Osteoblast (primary cell): Measurements from ENCODE around the gene TNFRSF14. TPM values are rescaled to one million over a fixed set of nuclear protein-coding genes. Genes with fewer than 3 reads are reported as not detected.

Source experiments
- DNase-seq: peaks from one replicate; pipeline ENCODE4 v3.0.0; 2011; ENCODE audit warnings: low spot score, mixed read lengths; ENCODE audit not compliant: insufficient read length; ENCODE audit errors: missing footprints
- H2AFZ ChIP-seq: 2 replicates; pipeline ENCODE4 v1.6.0; 2011; ENCODE audit warnings: mild to moderate bottlenecking, low read length
- H3K27ac ChIP-seq: 2 replicates; pipeline ENCODE4 v1.5.1; 2011; ENCODE audit warnings: mild to moderate bottlenecking, low read depth, low read length, moderate library complexity
- H3K27me3 ChIP-seq: 2 replicates; pipeline ENCODE4 v1.6.0; 2012; ENCODE audit warnings: mild to moderate bottlenecking, control low read depth, inconsistent platforms, low read length, moderate library complexity; ENCODE audit not compliant: insufficient read depth
- H3K36me3 ChIP-seq: 2 replicates; pipeline ENCODE4 v1.5.1; 2011; ENCODE audit warnings: mild to moderate bottlenecking, low read length, control low read depth, moderate library complexity; ENCODE audit not compliant: insufficient read depth
- H3K4me1 ChIP-seq: 2 replicates; pipeline ENCODE4 v1.5.1; 2011; ENCODE audit warnings: mild to moderate bottlenecking, low read length, control low read depth, moderate library complexity; ENCODE audit not compliant: insufficient read depth
- H3K4me2 ChIP-seq: 2 replicates; pipeline ENCODE4 v1.6.0; 2011; ENCODE audit warnings: mild to moderate bottlenecking, low read length; ENCODE audit not compliant: insufficient read depth
- H3K4me3 ChIP-seq: fragments of 200-600 bp; sonication (generic); 3 replicates; pipeline ENCODE4 v1.5.1; 2012; ENCODE audit warnings: mild to moderate bottlenecking, low read length, inconsistent platforms; ENCODE audit not compliant: insufficient read depth
- H3K79me2 ChIP-seq: 2 replicates; pipeline ENCODE4 v1.6.0; 2012; ENCODE audit warnings: mild to moderate bottlenecking, low read length, control low read depth, inconsistent platforms; ENCODE audit not compliant: insufficient read depth
- H3K9me3 ChIP-seq: 2 replicates; pipeline ENCODE4 v1.5.1; 2011; ENCODE audit warnings: low read depth, low read length, control low read depth
- H4K20me1 ChIP-seq: 2 replicates; pipeline ENCODE4 v1.6.0; 2012; ENCODE audit warnings: mild to moderate bottlenecking, low read length, control low read depth; ENCODE audit not compliant: insufficient read depth
- total RNA-seq: library from RNA; depleted of rRNA; stranded (reverse); fragments of >200 nt; gene quantifications from 2 replicates; pipeline ENCODE4 v1.2.3, GENCODE V29; 2012
- TF ChIP-seq, protein P1 (sequence below): IDR thresholded peaks from 2 replicates; pipeline ENCODE4 v1.5.1; 2011; ENCODE audit warnings: mild to moderate bottlenecking, low read depth, low read length, moderate library complexity; ENCODE audit errors: extremely low read depth

Gene TNFRSF14
- total RNA-seq, 1 donor: 36.6 TPM

DNA sequence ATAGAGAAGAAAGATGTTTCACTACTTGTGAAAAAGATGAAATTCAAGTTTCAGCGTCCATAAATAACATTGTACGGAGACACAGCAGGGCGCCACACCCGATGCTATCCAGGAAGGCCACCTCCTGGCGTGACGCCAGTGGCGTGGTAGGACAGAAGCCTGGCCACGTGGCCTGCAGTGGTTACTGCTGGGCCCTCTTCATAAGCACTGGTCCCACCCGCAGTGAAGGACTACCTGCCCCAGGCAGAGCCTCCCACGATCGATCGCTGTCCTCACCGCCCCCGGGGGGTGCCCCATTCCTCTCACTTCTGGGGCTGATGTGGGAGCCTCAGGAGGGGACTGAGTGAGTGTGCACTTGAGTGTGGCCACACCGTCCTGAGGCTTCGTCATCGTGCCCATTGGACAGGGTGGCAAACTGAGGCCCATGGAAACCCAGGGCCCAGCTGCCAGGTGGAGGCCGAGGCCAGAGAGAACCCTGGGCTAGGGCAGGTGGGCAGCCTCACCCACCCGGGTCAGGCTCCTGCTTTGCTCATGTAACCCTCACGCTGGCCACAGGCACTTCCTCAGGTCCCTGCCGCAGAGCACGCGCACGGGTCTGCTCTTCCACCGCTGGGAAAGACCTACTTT is 14.4 kb upstream of the TNFRSF14 start:
- Histone ChIP-seq H3K79me2 (no peaks in the 10 kb centered on the region), H3K4me3 (no peak overlapping the region), H3K27me3 (peaks cover 2% of the 10 kb centered on the region), H3K4me2 (no peak overlapping the region), H3K9me3 (no peaks in the 10 kb centered on the region), H4K20me1 (no peaks in the 10 kb centered on the region), H3K4me1 (peaks cover 1% of the 10 kb centered on the region), H3K36me3 (no peaks in the 10 kb centered on the region), H2AFZ (no peak overlapping the region), H3K27ac (no peak overlapping the region)
- TF ChIP-seq, protein P1, sequence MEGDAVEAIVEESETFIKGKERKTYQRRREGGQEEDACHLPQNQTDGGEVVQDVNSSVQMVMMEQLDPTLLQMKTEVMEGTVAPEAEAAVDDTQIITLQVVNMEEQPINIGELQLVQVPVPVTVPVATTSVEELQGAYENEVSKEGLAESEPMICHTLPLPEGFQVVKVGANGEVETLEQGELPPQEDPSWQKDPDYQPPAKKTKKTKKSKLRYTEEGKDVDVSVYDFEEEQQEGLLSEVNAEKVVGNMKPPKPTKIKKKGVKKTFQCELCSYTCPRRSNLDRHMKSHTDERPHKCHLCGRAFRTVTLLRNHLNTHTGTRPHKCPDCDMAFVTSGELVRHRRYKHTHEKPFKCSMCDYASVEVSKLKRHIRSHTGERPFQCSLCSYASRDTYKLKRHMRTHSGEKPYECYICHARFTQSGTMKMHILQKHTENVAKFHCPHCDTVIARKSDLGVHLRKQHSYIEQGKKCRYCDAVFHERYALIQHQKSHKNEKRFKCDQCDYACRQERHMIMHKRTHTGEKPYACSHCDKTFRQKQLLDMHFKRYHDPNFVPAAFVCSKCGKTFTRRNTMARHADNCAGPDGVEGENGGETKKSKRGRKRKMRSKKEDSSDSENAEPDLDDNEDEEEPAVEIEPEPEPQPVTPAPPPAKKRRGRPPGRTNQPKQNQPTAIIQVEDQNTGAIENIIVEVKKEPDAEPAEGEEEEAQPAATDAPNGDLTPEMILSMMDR: no peak
- peak; percentile 90 for DNase-seq

DNA sequence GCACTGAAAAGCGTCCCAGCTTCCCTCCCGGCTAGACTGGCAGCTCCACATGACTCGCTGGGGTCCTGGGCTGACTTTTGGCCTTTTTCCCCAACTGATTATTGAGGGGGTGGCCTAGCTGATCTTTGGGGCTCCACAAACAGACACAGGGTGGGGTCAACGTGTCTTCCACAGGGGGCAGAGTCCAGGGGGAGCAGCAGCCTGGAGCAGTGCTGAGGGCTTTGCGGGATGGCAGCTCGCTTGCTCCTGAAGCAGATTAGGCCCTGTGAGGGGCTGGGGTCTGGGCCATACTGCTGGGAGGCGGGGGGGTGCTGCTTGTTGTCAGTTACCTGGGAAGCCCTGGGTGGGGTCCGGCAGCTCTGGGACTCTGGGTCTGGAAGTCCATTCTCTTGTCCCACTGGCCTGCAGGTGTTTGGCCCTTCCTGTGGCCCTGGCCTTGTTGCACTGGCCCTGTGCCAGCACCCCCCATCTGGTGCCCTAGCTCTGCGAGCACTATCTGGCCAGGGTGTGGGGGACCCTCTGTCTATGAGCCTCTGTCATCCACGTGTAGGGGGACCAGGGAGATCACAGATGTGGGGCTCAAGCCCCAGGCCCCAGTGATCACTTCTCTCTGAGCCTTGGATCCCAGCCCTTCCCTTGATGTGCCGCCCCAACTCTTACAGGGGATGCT is 13.8 kb upstream of the TNFRSF14 start:
- DNase-seq: peak; percentile 82
- Histone ChIP-seq H3K4me2 (no peak overlapping the region), H3K9me3 (no peaks in the 10 kb centered on the region), H4K20me1 (no peaks in the 10 kb centered on the region), H3K4me1 (peaks cover 4% of the 10 kb centered on the region), H3K27ac (no peak overlapping the region), H2AFZ (no peak overlapping the region), H3K79me2 (no peaks in the 10 kb centered on the region), H3K36me3 (no peaks in the 10 kb centered on the region), H3K4me3 (no peak overlapping the region), H3K27me3 (peaks cover 2% of the 10 kb centered on the region)
- TF ChIP-seq, protein P1: no peak

DNA sequence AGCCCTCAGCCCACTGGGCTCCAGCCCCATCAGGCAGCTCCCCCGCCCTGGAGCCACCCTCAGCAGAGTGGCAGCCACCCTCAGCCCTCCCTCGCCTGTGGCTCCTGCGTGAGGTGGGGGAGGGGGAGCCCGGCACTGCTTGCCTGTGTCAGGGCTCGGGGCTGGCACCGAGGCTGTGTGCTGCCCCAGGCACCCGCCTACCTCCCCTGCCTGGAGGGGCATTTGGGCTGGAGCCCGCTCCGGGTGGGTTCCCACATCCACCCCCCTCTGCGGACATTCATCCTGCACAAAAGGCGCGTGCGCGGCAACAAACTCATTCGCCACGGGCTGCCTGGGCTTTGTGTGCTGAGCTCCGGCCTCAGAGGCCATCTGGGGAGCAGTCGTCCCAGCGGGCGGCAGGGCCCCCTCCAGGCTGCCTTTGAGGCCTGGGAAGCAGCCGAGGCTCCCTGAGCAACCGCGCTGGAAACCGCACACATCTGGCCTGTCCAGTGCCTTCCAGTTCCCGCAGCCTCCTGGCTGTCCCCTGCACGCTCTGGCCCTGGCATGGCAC is 12.6 kb upstream of the TNFRSF14 start:
- H3K4me3 ChIP-seq: no peak overlapping the region
- TF ChIP-seq, protein P1: no peak
- peaks cover 10% of the 10 kb centered on the region for H3K4me1 ChIP-seq
- no peaks in the 10 kb centered on the region for H4K20me1 ChIP-seq
- no peaks in the 10 kb centered on the region for H3K79me2 ChIP-seq
- H3K9me3 ChIP-seq: no peaks in the 10 kb centered on the region
- no peak overlapping the region for H2AFZ ChIP-seq
- peaks cover 2% of the 10 kb centered on the region for H3K27me3 ChIP-seq
- H3K4me2 ChIP-seq: no peak overlapping the region
- peak; percentile 91 for DNase-seq
- no peak overlapping the region for H3K27ac ChIP-seq
- no peaks in the 10 kb centered on the region for H3K36me3 ChIP-seq

DNA sequence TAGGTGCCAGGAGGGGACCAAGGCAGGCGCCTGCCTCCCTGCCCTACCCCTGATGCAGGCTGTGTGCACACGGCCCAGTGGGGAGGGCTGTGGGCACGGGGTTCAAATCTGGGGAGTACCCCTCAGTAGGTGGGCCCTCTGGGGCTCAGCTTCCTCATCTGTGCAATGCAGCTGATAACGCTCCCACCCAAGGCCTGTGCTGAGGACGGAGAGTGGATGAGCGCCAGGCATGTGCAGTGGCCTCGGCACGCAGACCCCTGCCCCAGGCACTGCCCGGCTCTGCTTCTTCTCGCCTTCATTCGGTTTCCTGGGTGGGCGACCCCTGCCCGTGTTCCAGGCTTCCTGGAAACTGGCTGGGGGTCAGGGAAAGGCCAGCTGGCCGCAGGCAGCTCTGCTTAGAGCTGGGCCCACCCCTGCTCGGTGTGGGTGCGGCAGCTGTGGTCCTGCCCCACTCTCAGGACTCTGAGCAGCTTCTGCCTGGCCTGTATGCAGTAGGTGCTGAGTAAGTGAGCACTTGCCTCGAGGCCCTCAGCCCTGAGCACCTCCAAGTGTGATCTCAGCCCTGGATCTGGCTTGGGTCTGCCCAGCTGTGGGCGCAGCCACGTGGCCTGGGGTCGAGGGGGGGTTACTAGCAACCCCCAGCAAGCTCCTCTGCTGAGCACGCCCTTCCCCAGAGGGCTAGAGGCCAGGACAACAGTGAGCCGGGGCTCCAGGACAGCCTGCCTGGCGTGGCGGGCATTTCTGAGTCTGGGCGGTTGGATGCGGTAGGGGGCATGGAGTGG is 11.9 kb upstream of the TNFRSF14 start:
- Histone ChIP-seq H3K4me3 (no peak overlapping the region), H2AFZ (no peak overlapping the region), H3K36me3 (no peaks in the 10 kb centered on the region), H3K4me2 (no peak overlapping the region), H3K79me2 (no peaks in the 10 kb centered on the region), H3K9me3 (no peaks in the 10 kb centered on the region), H4K20me1 (no peaks in the 10 kb centered on the region), H3K4me1 (peaks cover 14% of the 10 kb centered on the region), H3K27me3 (peaks cover 2% of the 10 kb centered on the region), H3K27ac (no peak overlapping the region)
- peak; percentile 92 for DNase-seq
- TF ChIP-seq, protein P1: no peak
